DND-41 (cell line): ENCODE results near the gene ZDHHC11B.
A peak's percentile ranks its signal among the peaks of the same experiment; 100 is the strongest.
"Not testable (repeated sequence)": the region's sequence is repeated elsewhere in the genome, so short reads cannot be mapped to it uniquely, and the experiment has no call there.

ENCODE experiments used
- ATAC-seq: fragments of 200-7000 bp; cut with Tn5 transposase; 3 replicates; pipeline ENCODE4 v1.9.1; 2021; ENCODE audit warnings: low read depth; ENCODE audit not compliant: insufficient read depth
- DNase-seq: peaks from one replicate; pipeline ENCODE4 v3.0.0-alpha.2; 2020
- H2AFZ ChIP-seq: 2 replicates; pipeline ENCODE4 v1.6.0; 2012; ENCODE audit warnings: low read depth, low read length
- H3K27ac ChIP-seq: 2 replicates; pipeline ENCODE4 v1.5.1; 2012; ENCODE audit warnings: low read length, inconsistent platforms
- H3K27me3 ChIP-seq: fragments of 200-600 bp; sonication (generic); 2 replicates; pipeline ENCODE4 v1.6.0; 2012; ENCODE audit warnings: low read length, mild to moderate bottlenecking, inconsistent platforms; ENCODE audit not compliant: insufficient read depth, poor library complexity
- H3K36me3 ChIP-seq: 2 replicates; pipeline ENCODE4 v1.5.1; 2012; ENCODE audit warnings: low read length, inconsistent platforms; ENCODE audit not compliant: insufficient read depth
- H3K4me1 ChIP-seq: 2 replicates; pipeline ENCODE4 v1.5.1; 2012; ENCODE audit warnings: mild to moderate bottlenecking, low read length; ENCODE audit not compliant: insufficient read depth
- H3K4me2 ChIP-seq: 2 replicates; pipeline ENCODE4 v1.6.0; 2012; ENCODE audit warnings: mild to moderate bottlenecking, moderate library complexity, low read length, inconsistent platforms; ENCODE audit not compliant: insufficient read depth
- H3K4me3 ChIP-seq, 2 experiments: fragments of 200-600 bp in 1 of 2; shearing (Covaris generic) in 1 of 2; 2 replicates each; pipeline ENCODE4 v1.5.1; 2012 to 2016; ENCODE audit warnings: inconsistent platforms in 2 of 2, low read length in 2 of 2, mild to moderate bottlenecking in 2 of 2, low read depth in 1 of 2, moderate library complexity in 1 of 2
- H3K79me2 ChIP-seq: 2 replicates; pipeline ENCODE4 v1.6.0; 2012; ENCODE audit warnings: low read length, inconsistent platforms; ENCODE audit not compliant: insufficient read depth
- H3K9ac ChIP-seq: 2 replicates; pipeline ENCODE4 v1.6.0; 2012; ENCODE audit warnings: low read depth, mild to moderate bottlenecking, inconsistent platforms, low read length, moderate library complexity
- H3K9me3 ChIP-seq: 2 replicates; pipeline ENCODE4 v1.5.1; 2012; ENCODE audit warnings: low read length, moderate library complexity, mild to moderate bottlenecking, inconsistent platforms; ENCODE audit not compliant: insufficient read depth, severe bottlenecking
- H4K20me1 ChIP-seq: 2 replicates; pipeline ENCODE4 v1.6.0; 2012; ENCODE audit warnings: low read length; ENCODE audit not compliant: insufficient read depth
- CTCF ChIP-seq: IDR thresholded peaks from 2 replicates; pipeline ENCODE4 v1.5.1; 2012; ENCODE audit warnings: borderline replicate concordance, low read length, moderate library complexity, mild to moderate bottlenecking; ENCODE audit not compliant: poor library complexity, severe bottlenecking; ENCODE audit errors: extremely low read depth
- EZH2 ChIP-seq: IDR thresholded peaks from 3 replicates; pipeline ENCODE4 v1.6.1; 2012; ENCODE audit warnings: borderline replicate concordance, low read depth, mild to moderate bottlenecking, moderate library complexity, low read length, inconsistent platforms; ENCODE audit not compliant: severe bottlenecking

The ZDHHC11B gene

GRCh38 chr5:773517-774264 lies 10.8 kb downstream of the ZDHHC11B start:
- DNase-seq, result no peak
- no peaks in the 10 kb centered on the region for H3K79me2 ChIP-seq
- no peaks in the 10 kb centered on the region for H3K36me3 ChIP-seq
- no peaks in the 10 kb centered on the region for H3K9me3 ChIP-seq
- H3K27ac ChIP-seq, result no peak overlapping the region
- H3K4me3 ChIP-seq, result no peak overlapping the region
- H3K4me2 ChIP-seq, result no peak overlapping the region
- peaks cover 3% of the 10 kb centered on the region; the same call in 1 of the 2 replicates for H4K20me1 ChIP-seq
- H3K9ac ChIP-seq, result no peak overlapping the region
- H3K4me1 ChIP-seq, result no peaks in the 10 kb centered on the region
- H3K27me3 ChIP-seq, result no peaks in the 10 kb centered on the region
- no peak for TF ChIP-seq EZH2
- TF ChIP-seq CTCF, result no peak
- no peak overlapping the region for H2AFZ ChIP-seq
- no peak for ATAC-seq

- not testable (repeated sequence) for ATAC-seq
Observed at GRCh38 chr5:772931-773330, 11.6 kb downstream of the ZDHHC11B start.

DNA sequence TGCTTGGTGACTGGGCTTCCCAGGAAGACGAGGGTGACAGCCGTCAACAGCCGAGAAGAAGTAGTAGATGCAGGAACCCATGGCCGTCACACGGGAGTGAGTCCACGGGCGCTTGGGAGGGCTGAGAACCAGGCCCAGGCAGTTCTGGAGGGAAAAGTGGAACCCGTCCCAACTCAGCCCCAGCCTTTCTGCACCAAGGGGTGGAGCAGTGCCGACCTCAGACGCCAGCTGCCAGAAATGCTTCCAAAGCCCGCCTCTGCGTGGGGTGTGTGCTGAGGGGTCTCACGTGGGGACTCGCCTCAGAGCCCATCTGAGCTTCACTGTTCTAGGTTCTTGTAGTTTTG lies 12.0 kb downstream of the ZDHHC11B start:
- not testable (repeated sequence) for H3K4me1 ChIP-seq, H3K4me3 ChIP-seq, H3K9me3 ChIP-seq, H3K9ac ChIP-seq, DNase-seq, H3K27me3 ChIP-seq, H3K27ac ChIP-seq, H2AFZ ChIP-seq, H3K36me3 ChIP-seq, H3K79me2 ChIP-seq, H3K4me2 ChIP-seq, H4K20me1 ChIP-seq, ATAC-seq

More at GRCh38 chr5:772931-773330, 11.6 kb downstream of the ZDHHC11B start:
- not testable (repeated sequence) for H3K9ac ChIP-seq, H3K79me2 ChIP-seq, H3K4me3 ChIP-seq, H3K4me2 ChIP-seq, H3K4me1 ChIP-seq, H2AFZ ChIP-seq, H3K9me3 ChIP-seq, H3K27me3 ChIP-seq, H4K20me1 ChIP-seq, H3K36me3 ChIP-seq, H3K27ac ChIP-seq, DNase-seq

GRCh38 chr5:771841-772546 lies 12.5 kb downstream of the ZDHHC11B start:
- not testable (repeated sequence) for H3K27me3 ChIP-seq
- ATAC-seq, result peak; percentile 17; the same call in 1 of the 3 replicates

DNA sequence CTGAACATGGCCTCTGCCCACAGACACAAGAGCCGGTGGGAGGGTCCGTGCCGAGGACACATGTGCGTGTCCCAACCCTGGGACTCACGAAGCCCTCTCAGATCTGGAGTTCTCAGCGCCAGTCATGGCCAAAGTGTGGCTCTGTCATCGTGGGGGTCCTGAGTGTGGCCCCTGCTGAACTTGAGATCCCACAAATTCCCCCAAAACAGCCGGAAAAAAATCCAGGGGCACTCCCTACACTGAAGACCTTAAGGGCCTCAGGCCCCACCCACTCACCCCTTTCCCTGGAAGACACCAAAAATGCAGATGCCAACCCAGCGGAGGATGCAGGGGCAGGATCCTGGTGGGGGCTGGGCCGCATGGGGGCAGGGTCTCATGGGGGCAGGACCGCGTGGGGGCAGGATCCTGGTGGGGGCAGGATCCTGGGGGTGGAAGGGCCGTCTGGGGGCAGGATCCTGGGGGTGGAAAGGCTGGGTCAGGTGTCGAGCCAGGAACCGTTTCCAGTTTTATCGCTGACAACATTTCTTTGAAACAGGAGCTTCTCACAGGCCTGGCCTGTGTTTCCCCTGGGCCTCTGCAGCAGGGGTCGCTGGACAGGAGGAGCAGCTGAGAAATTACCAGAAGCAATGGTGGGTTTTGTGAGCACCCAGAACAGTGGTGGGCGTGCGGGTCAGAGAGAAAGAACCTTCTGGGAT lies 13.3 kb downstream of the ZDHHC11B start:
- H2AFZ ChIP-seq, H3K9ac ChIP-seq, H4K20me1 ChIP-seq, ATAC-seq, H3K4me1 ChIP-seq, H3K27me3 ChIP-seq, DNase-seq, H3K27ac ChIP-seq, H3K4me3 ChIP-seq, H3K4me2 ChIP-seq, H3K36me3 ChIP-seq, H3K9me3 ChIP-seq, H3K79me2 ChIP-seq: not testable (repeated sequence)

More at GRCh38 chr5:771841-772546, 12.5 kb downstream of the ZDHHC11B start:
- H3K9ac ChIP-seq, DNase-seq, H3K4me2 ChIP-seq, H3K4me1 ChIP-seq, H3K79me2 ChIP-seq, H3K36me3 ChIP-seq, H2AFZ ChIP-seq, H3K27ac ChIP-seq, H3K4me3 ChIP-seq, H4K20me1 ChIP-seq, H3K9me3 ChIP-seq: not testable (repeated sequence)

DNA sequence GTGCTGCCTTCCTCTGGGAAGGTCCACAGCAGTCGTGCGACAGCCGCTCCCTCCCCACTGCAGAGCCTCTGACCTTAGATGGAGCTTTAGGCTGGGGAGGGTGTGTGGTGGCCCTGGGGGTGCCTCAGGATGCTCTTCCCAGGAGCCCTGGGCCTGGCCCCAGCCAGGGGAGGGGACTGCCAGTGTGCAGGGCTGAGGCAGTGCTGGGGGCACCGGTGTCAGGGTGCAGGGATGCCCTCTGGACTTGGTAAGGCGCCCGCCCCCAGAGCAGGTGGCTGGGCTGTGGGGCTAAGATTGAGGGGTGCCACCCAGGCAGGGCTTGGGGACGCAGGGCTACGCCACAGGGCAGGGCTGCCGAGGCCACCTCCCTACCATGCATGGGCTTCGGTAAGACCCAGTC lies 13.9 kb downstream of the ZDHHC11B start:
- ATAC-seq, H3K79me2 ChIP-seq, H3K9me3 ChIP-seq, H4K20me1 ChIP-seq, H3K27me3 ChIP-seq, H3K27ac ChIP-seq, H3K9ac ChIP-seq, H3K4me3 ChIP-seq, H3K36me3 ChIP-seq, H2AFZ ChIP-seq, H3K4me2 ChIP-seq, H3K4me1 ChIP-seq, DNase-seq: not testable (repeated sequence)

- not testable (repeated sequence) for DNase-seq, ATAC-seq
Observed at GRCh38 chr5:769485-770145, 14.9 kb downstream of the ZDHHC11B start.

More at GRCh38 chr5:769485-770145, 14.9 kb downstream of the ZDHHC11B start:
- H3K4me3 ChIP-seq, H3K36me3 ChIP-seq, H3K27ac ChIP-seq, H3K9ac ChIP-seq, H2AFZ ChIP-seq, H4K20me1 ChIP-seq, H3K27me3 ChIP-seq, H3K4me1 ChIP-seq, H3K4me2 ChIP-seq, H3K9me3 ChIP-seq, H3K79me2 ChIP-seq: not testable (repeated sequence)
